HG02970 (cell line): Measurements from ENCODE around the gene MEAF6.

ENCODE experiments used
- ATAC-seq: cut with Tn5 transposase; IDR thresholded peaks from one replicate; pipeline ENCODE4 v1.9.1; 2021; ENCODE audit warnings: mild to moderate bottlenecking, moderate library complexity, moderate number of reproducible peaks; ENCODE audit not compliant: unreplicated experiment, low FRiP score

Gene MEAF6

DNA sequence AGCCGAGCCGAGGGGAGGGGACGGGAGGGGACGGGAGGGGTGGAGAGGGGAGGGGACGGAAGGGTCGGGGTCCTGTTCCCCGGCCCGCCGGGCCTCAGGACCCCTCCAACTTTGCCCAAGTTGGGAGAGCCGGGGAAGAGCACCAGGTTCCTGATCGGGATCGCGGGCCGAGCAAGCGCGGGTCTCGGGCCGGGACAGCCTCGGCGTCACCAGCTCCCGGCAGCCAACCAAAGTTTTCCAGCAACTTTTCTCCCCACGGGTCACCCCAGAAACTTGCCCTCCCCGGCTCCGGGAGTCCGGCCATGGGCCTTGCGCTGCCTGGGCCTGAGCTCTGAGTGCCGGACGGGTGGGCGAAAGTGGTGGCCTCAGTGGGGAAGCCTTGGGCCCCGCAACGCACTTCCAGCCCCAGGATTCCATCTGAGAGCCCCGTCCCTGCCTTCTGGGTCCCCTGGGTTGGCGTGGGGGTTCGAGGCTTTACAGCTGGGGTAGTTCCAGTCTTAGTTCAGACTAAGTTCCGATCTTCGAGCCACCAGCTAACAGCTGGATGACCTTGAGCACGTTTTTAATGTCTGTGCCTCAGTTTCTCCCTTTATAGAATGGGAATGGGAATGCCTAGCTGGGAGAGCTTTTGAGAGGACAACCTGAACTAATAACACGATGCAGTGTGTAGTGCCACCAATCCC lies 39.7 kb downstream of the MEAF6 start:
- ATAC-seq: peak; percentile 0

DNA sequence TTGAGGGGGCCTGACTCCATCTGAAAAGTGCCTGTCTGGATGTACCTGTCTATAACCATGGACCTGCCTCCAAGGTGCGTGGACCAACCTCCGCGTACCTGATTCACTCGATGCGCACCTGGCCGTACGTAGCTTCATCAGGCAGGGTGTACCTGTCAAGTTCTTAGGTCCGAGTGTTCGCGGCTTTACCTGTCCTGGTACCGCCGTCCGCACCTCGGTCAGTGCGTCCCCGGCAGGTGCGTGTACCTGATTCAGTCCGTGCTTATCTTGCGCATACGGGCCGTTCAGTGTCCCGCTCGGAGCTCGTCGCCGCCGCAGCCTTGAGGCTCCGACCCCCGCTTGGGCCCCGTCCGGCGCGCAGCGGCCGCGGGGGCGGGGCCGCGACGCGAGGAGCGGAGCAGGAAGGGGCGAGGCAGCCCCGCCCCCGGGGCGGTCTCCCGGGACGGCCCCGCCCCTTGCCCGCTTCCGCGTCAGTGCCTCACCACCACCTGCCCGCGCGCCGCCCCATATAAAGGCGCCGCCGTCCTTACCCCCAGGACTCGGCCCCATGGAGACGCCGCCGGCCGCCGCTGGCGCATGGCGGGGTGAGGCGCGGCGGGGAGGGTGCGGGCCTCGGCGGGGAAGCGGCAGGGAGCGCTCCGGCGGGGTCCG lies 40.4 kb downstream of the MEAF6 start, which contains the start of gene ZC3H12A:
Gene ZC3H12A, plus strand, starts transcription at position 535 of the 651 bp plus-strand sequence. CDS start 917 bp downstream, outside the sequence.
- ATAC-seq: peak; percentile 64

DNA sequence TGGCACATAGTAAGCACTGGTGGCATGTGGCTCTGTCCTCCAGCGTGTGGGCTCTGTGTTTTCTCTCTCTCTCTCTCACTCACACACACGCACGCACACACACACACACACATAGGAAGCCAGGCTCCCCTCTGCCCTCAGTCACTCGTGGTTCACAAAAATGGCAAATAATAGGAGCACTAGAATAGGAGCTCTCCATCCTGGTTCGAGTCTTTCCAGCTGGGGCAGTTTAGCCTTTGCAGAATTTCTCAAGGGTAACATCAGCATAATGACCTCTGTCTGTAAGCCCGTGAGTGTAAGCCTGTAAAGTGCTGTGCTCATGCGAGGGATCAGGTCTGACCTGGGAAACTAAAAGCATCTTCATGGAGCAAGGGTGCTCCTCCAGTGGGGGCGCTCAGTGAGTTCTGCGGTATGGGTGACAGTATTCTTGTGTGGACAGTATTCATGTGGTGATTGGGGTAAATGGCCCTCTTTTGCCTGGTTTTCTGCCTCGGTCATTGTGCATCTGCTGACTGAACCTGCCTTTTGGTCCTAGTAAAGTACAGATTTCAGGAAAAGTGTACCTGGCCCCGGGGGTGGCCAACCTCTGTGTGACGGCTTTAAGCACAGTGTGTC lies 41.0 kb downstream of the MEAF6 start:
- no peak for ATAC-seq

DNA sequence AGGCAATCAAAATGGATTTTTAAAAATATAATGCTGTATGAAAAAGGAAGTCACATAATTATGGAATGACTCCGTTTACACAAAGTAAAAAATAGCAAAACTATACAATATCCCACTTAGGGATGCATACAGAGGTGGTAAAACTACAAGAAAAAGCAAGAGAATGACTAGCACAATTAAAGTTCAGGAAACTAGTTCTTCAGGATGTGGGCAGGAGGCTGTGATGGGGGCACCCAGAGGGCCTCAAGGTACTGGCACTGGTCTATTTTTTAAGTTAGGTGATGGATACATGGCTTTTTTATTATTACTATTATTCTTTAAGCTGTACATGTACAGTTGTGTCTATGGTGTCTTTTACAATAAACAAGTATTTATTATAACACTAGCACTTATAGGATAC lies 41.6 kb downstream of the MEAF6 start:
- no peak for ATAC-seq

DNA sequence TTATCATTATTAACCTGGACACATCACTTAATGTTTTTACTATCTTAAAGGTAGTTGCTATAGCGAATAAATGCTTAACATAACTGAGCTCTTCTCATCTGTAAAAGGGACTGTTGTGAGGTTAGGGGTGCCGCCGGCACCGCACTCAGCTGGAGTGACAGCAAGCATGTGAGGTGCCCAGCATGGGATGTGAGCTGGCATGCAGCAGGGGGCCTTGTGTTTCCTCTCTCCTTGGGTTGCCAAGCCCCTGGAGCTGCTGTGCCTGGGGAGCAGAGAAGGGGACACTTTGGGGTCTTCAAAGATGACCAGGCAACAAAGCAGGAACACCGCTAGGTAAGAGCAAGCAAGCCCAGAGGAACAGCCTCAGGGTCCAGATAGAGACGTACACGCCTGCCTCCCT lies 42.3 kb downstream of the MEAF6 start:
- no peak for ATAC-seq

DNA sequence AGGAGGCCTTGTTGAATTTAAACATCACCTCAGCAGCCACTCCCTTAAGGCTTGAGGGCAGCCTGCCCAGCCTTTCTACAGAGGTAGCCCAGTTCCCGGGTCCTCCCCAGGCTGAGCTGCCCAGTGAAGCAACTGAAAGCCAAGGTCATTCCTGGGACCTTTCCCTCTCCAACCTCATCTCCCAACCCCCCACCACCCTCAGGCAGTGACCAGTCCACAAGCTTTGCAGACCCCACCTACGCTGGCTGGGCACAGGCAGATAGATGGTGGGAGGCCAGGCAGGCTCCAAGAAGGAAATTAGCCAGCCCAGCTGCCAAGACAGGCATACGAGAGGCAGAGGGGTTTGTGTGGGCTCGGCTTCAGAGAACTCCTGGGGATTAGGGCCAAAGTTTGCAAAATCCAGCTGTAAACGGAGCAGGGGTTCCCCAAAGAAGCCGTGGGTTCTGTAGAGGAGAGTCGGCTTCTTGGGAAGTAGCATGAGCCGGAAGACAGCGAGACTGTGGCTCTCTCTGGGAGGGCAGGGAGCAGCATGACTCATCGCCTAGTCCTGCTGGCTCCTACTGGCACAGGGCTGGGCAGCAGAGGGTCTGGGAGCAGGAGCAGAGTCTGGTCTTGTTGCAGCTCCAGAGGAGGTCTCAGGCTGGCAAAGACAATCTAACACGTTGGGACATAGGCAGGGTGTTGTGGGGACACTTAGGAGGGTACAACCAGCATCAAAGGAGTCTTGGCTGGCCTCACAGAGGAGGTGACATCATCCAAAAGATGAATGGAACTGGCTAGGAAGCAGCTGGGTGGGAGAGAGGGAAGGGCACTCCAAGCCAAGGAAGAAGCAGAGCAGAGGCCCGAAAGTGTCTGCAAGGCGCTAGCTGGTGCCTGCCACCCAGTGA lies 43.0 kb downstream of the MEAF6 start:
- ATAC-seq: no peak

DNA sequence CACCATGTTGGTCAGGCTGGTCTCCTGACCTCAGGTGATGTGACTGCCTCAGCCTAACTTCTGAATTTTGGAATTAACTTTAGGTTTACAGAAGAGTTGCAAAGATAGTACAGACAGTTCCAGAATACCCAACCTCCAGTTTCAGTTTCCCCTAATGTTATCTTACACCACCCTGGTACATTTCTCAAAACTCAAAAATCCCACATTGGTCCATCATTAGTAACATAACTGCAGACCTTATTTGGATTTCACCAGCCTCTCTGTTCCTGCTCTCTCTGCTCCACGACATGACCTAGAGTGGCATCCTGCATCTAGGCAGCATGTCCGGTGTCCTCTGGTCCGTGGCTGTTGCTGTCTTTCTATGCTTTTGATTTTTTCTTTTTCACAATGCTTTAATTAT lies 45.2 kb downstream of the MEAF6 start:
- ATAC-seq: no peak

DNA sequence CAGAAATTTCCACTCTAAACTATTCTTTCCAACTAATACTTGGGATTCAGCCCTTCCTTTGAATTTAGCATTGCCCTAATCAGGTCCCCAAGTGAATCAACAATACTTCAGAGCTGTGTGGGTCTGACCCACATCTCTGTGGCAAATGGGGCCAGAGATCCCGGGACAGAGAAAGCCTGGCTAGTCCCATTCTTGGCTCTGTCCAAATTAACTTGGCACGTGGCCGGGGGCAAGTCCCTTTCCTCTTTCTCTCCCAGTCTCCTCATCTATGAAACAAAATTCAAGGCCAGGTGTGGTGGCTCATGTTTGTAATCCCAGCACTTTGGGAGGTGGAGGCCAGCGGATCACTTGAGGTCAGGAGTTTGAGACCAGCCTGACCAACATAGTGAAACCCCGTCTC lies 46.5 kb downstream of the MEAF6 start:
- no peak for ATAC-seq

DNA sequence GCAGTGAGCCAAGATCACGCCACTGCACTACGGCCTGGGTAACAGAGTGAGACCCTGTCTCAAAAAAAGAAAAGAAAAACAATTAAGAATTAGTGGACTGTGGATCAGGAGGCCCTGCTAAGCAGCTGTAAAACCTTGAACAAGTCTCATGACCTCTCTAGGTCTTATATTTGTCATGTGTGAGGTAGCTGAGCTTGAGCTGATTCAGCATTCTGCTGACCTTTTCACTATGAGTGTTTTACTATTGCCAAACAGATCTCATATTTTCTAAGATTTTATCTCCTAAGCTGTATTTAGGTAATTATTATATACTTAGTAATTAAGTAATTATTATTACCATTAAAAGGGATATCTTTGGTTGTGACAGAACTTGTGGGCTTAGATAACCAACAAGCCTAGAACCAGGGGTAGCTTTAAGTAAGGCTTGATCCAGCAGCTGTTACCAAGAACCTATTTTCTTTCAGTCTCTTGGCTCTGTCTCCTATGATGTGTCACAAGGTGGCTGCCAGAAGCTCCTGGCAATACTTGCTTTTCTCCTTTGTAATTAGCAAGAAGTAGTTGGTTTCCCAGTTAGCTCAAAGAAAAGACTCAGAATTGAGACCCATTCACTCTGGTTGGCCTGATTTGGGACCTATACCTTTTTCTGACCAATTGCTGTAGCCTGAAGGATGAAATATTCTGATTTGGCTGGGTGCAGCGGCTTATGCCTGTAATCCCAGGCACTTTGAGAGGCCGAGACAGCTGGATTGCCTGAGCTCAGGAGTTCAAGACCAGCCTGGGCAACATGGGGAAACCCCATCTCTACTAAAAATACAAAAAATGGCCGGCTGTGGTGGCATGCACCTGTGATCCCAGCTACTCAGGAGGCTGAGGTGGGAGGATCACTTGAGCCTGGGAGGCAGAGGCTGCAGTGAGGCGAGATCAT lies 48.7 kb downstream of the MEAF6 start:
- ATAC-seq: no peak

DNA sequence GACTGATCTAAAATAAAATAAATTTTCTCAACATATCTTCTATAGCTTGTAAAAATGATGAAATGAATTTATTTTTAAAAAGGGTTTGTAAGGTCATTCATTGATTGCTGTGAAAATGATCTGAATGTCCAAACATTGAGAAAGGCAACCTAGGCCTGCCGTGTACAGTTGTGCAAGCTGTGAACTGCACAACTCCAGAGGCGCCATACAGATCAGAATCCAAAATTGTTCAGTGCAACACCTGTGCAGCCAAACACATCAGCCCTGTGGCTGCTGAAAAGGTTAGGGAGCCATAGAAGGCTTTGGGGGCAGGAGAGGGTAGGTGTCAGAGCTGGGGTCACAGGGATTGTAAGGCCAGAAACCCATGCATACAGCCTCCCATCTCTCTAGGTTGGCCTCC lies 50.1 kb downstream of the MEAF6 start:
- no peak for ATAC-seq

DNA sequence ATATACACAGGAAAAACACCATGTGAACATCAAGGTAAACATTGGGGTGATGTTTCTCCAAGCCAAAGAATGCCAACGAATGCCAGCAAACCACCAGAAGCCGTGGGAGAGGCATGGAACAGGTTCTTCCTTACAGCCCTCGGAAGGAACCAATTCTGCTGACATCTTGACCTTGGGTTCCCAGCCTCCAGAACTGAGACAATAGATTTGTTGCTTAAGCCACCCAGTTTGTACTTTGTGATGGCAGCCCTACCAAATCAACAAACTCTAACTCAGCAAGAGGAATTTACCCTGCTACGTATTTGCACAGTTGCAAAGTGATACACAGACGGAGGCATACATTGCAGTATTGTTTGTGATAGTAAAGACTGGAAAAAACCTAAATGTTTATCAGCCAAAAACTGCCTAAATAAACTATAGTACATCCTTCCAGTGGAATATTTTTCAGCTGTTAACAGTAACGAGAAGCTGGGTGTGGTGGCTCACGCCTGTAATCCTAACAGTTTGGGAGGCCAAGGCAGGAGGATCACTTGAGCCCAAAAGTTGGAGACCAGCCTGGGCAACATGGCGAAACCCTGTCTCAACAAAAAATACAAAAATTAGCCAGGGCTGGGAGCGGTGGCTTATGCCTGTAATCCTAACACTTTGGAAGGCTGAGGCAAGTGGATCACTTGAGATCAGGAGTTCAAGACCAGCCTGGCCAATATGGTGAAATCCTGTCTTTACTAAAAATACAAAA lies 52.7 kb downstream of the MEAF6 start:
- ATAC-seq: no peak

DNA sequence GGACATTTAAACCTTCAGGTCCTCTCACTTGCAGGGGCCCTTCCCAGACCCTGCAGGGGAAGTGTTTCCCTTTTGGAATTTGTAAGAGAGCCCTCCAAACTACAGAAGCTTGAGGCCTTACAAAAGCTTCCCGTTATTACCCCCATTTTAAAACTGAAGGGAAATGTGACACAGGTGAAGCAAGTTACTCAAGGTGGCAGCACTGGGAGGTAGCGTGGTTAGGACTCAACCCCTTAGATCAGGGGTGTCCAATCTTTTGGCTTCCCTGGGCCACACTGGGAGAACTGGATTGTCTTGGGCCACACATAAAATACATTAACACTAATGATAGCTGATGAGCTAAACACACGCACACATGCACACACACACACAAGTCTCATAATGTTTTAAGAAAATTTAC lies 56.0 kb downstream of the MEAF6 start:
- no peak for ATAC-seq

DNA sequence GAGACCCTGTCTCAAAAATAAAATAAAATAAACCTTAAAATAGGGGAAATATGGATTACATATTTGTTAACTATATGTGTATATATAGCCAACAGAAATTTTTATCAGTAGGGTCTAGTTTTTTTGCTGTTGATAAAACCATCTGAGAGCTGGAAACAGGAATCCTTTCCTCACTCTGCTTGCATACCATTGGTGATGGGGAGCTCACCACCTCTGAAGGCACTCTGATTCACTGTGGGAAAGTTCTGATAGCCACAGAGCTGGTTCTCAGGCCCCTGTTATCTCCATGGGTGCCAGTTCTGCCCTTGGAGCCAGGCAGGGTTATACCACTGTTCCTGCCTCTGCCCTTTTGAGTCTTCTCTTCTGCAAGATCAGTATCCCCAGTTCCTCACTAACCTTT lies 58.0 kb downstream of the MEAF6 start:
- ATAC-seq: no peak

DNA sequence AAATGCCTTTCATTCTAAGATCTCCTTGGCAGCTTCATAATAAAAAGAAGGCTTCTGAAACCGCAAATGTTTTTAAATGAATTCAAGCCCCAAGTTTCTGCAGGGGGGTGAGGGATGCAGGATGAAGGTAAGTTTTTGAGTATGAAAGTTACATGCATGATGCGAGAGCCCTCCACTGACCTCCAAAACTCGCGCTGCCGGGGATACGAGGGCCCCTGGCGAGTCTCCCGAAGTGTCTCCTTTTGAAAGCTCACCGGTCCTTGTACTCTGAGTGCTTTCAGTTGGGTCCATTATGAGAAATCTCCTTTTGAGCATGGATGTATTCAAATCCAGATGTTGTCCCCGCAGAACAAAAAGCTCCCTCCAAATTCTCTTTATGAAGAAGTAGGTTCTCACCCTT lies 59.0 kb downstream of the MEAF6 start:
- ATAC-seq: no peak

DNA sequence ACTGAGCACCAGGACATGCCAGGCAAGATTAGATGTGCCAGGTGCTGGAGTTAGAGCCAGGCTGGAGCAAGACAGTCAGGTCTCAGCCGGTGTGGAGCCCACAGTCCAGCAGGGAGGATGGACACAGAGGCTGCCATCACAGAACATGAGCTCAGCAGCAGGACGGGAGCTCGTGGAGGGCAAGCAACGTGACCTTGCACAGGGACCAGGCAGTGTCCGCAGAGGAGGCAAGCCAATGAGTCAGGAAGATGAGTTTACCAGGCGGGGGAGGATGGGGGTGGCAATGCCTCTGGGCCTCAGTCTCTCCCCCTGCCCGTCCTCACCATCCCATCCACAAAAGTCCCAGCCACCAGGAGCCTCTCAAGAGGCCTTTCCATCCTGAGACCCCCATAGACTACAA lies 60.9 kb downstream of the MEAF6 start:
- ATAC-seq: no peak

DNA sequence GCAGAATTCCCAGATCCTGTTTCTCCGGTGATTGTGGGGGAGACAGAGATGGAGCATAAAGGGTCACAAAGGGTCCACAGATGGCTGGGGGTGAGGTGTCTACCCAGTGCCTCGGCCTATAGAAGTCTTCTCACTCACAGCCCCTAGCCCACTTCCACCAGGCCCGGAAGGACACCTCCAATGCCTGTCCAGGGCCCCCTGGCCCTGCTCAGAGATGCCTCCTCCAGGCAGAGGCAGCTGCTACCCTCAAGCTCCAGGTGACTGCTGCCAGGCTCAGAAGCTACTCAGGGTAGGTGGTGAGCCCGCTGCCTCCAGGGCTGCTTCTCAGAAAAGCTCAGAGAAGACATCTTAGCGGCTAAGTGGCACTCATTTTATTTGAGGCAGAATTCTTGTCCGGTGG lies 62.1 kb downstream of the MEAF6 start:
- no peak for ATAC-seq

DNA sequence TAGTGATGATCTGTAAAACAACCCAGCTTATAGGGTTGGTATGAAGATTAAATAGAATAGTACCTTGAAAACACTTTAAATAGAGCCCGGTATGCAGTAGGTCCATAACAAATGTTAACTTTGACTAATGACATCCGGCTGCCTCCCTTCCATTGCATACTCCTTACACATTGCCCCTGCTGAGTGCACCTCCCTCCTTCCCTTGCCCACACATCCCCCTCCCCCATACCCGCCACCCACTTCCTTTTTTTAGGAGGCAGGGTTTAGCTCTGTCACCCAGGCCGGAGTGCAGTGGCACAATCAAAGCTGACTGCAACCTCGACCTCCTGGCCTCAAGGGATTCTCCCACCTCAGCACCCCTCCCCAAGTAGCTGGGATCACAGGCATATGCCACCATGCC lies 64.6 kb downstream of the MEAF6 start:
- ATAC-seq: no peak

DNA sequence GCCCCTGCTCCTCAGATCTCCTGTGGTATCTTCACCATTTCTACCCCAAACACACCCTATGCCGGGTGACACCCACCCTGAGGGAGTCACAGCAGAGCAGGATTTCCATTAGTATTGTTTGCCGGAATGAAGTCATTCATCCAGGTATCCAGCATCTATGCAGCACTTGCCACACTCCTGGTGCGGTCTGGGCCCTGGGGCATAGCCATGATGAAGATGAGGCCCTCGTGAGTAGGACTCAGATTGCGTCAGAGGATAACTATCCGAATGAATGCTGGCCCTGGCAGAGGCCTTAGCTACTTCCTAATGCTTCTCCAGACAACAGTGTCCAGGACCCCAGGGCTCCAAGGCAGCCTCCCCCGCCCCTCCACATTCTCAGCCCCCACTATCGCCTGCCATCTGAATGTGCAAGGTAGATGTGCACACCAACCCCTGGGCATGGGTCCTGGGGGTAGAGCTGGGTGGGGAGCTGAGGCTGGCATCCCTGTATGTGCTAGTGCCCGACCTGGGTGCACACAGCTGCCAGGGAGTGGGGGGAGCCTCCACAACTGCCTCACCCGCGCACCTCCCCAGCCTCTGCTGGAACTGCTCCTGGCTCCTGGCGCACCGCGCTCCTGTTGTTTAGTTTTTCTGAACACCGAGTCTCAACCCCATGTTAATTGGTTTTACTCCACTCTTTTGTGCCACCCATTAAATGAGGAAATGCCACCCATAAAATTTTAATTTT lies 65.7 kb downstream of the MEAF6 start:
- ATAC-seq: no peak

DNA sequence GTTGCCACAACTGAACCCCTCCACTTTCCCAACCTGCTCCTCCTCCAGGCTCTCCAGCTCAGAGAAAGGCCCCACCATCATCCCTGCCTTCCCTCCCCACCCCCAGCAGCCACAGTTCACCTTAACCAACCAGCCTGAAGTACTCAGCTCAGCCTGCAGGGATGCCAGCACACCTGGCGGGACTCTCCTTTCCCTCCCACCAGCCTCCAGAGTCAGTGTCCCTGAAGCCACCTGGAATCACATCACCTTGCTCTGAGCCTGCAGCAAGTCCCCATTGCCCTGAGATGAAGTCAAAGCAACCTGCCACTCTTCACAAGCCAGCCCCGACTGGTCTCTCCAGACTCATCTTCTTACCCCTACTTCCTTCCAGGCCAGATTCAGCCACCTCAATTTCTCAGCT lies 66.4 kb downstream of the MEAF6 start:
- no peak for ATAC-seq
